ENCODE measurements around the gene MAJIN.

DNA sequence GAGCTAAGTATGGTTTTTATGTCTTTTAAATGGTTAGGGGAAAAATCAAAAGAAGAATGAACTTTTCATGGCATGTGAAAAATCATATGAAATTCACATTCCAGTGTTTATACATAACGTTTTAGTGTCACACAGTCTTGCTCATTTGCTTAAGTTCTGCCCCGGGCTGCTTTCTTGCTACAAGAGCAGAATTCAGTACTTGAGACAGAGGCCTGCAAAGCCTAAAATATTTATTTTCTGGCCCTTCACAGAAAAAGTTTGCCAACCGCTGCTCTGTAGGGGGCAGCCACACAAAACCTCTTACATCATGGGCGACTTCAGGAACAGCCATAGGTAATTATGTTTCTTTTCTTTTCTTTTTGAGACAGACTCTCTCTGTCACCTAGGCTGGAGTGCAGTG, 53.9 kb downstream of the MAJIN start:
- TF ChIP-seq EZH2phosphoT487 (IDR thresholded peaks at IDR 0.05; ENCODE audit: low read depth), result no peak
- TF ChIP-seq, protein P1, sequence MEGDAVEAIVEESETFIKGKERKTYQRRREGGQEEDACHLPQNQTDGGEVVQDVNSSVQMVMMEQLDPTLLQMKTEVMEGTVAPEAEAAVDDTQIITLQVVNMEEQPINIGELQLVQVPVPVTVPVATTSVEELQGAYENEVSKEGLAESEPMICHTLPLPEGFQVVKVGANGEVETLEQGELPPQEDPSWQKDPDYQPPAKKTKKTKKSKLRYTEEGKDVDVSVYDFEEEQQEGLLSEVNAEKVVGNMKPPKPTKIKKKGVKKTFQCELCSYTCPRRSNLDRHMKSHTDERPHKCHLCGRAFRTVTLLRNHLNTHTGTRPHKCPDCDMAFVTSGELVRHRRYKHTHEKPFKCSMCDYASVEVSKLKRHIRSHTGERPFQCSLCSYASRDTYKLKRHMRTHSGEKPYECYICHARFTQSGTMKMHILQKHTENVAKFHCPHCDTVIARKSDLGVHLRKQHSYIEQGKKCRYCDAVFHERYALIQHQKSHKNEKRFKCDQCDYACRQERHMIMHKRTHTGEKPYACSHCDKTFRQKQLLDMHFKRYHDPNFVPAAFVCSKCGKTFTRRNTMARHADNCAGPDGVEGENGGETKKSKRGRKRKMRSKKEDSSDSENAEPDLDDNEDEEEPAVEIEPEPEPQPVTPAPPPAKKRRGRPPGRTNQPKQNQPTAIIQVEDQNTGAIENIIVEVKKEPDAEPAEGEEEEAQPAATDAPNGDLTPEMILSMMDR (IDR thresholded peaks at IDR 0.05; ENCODE audit: low read depth, low read length), result peak; percentile 58

Measured in OCI-LY3 (cell line).